Activated CD8-positive, alpha-beta memory T cell treated with anti-CD3 and anti-CD28 coated beads, Interleukin-2, amount 10 ng/mL, durations not matched to agents 7 days and 5 days (primary cell): Measurements from ENCODE around the gene PIP. TPM values are rescaled to one million over a fixed set of nuclear protein-coding genes. Genes with fewer than 3 reads are reported as not detected.

Experiments
- ATAC-seq: fragments of 150-1000 bp; cut with Tn5 transposase; one replicate; pipeline ENCODE4 v1.10.0; 2021; ENCODE audit warnings: moderate library complexity
- CTCF ChIA-PET: fragments of 350-600 bp; sonication (Branson Sonifier 250); formaldehyde crosslinking; loops from one replicate; lab custom pipeline; 2021; ENCODE audit warnings: antibody characterized with exemption; lab: Charles Lee
- DNase-seq: peaks from one replicate; pipeline ENCODE4 v3.0.0-alpha.2; 2020
- H3K27ac Mint-ChIP-seq: one replicate; pipeline ENCODE4 v1.8.0; 2021; ENCODE audit warnings: mild to moderate bottlenecking, mixed read lengths
- H3K27me3 Mint-ChIP-seq: one replicate; pipeline ENCODE4 v1.8.0; 2021; ENCODE audit warnings: mixed read lengths
- H3K36me3 Mint-ChIP-seq: one replicate; pipeline ENCODE4 v1.8.0; 2021; ENCODE audit warnings: mild to moderate bottlenecking, mixed read lengths
- H3K4me1 Mint-ChIP-seq: one replicate; pipeline ENCODE4 v1.8.0; 2021; ENCODE audit warnings: mixed read lengths
- H3K4me3 Mint-ChIP-seq: one replicate; pipeline ENCODE4 v1.8.0; 2021; ENCODE audit warnings: mild to moderate bottlenecking, moderate library complexity, mixed read lengths
- H3K9me3 Mint-ChIP-seq: one replicate; pipeline ENCODE4 v1.8.0; 2022; ENCODE audit warnings: low read depth, mixed read lengths
- total RNA-seq, 2 experiments: library from RNA; stranded (reverse); gene quantifications; one replicate each; pipeline ENCODE4 v1.2.3, GENCODE V29; 2021

Gene PIP
- total RNA-seq, 2 experiments from 2014 or later: not detected

- no peaks in the 10 kb centered on the region for H3K9me3 Mint-ChIP-seq
- no peaks in the 10 kb centered on the region for H3K36me3 Mint-ChIP-seq
- ATAC-seq: no peak
- H3K27ac Mint-ChIP-seq: no peak overlapping the region
- DNase-seq: no peak
- H3K4me1 Mint-ChIP-seq: no peaks in the 10 kb centered on the region
- H3K27me3 Mint-ChIP-seq: peaks cover 18% of the 10 kb centered on the region
- CTCF ChIA-PET: no interaction called here
- H3K4me3 Mint-ChIP-seq: no peak overlapping the region
Measured at GRCh38 chr7:143188994-143189393, 57.1 kb downstream of the PIP start.

Other genes with a start within 250 kb of the PIP start
- gene TRPV6, start 246.3 kb upstream of the PIP start, total RNA-seq: not detected
- gene TRPV5, start 198.3 kb upstream of the PIP start, total RNA-seq: not detected
- gene LLCFC1, start 192.6 kb upstream of the PIP start, total RNA-seq: not detected
- under 1 TPM; 0.16 to 0.70 TPM for gene KEL, start 169.7 kb upstream of the PIP start, total RNA-seq
- gene OR9A2, start 104.9 kb upstream of the PIP start, total RNA-seq: not detected
- gene OR6V1, start 79.7 kb upstream of the PIP start, total RNA-seq: not detected
- gene TAS2R39, start 51.3 kb downstream of the PIP start, total RNA-seq: not detected
- gene TAS2R40, start 90.0 kb downstream of the PIP start, total RNA-seq: not detected
- 100 to 1,000 TPM; 335 to 436 TPM for gene GSTK1, start 131.4 kb downstream of the PIP start, total RNA-seq
- 1 to 10 TPM in 1 of 2 experiments, under 1 TPM in 1; 0.41 to 1.7 TPM for gene TMEM139, start 152.9 kb downstream of the PIP start, total RNA-seq
- 100 to 1,000 TPM; 117 to 129 TPM for gene CASP2, start 156.3 kb downstream of the PIP start, total RNA-seq
- gene CLCN1, start 184.0 kb downstream of the PIP start, total RNA-seq: under 1 TPM; 0.09 TPM
- 1 to 10 TPM; 2.3 to 2.6 TPM for gene FAM131B, start 230.6 kb downstream of the PIP start, total RNA-seq
- gene ZYX, start 249.3 kb downstream of the PIP start, total RNA-seq: 100 to 1,000 TPM; 173 to 212 TPM